HFFc6 (cell line): ENCODE results near the gene JMJD7. TPM values are rescaled to one million over a fixed set of nuclear protein-coding genes. Genes with fewer than 3 reads are reported as not detected.

ENCODE experiments used
- DNase-seq: peaks from one replicate; pipeline ENCODE4 v3.0.0-alpha.2; 2018
- H3K27ac Mint-ChIP-seq: 2 replicates; pipeline ENCODE4 v1.8.0; 2020; ENCODE audit warnings: mild to moderate bottlenecking, mixed read lengths
- H3K27me3 Mint-ChIP-seq: 2 replicates; pipeline ENCODE4 v1.8.0; 2021; ENCODE audit warnings: mild to moderate bottlenecking, moderate library complexity, mixed read lengths; ENCODE audit not compliant: insufficient read depth
- H3K36me3 Mint-ChIP-seq: 2 replicates; pipeline ENCODE4 v1.8.0; 2021; ENCODE audit warnings: low read depth, mixed read lengths
- H3K4me1 Mint-ChIP-seq: 2 replicates; pipeline ENCODE4 v1.8.0; 2020; ENCODE audit warnings: low read depth, mixed read lengths
- H3K4me3 Mint-ChIP-seq: 2 replicates; pipeline ENCODE4 v1.8.0; 2020; ENCODE audit warnings: mild to moderate bottlenecking, moderate library complexity, mixed read lengths
- H3K9me3 Mint-ChIP-seq: 2 replicates; pipeline ENCODE4 v1.8.0; 2020; ENCODE audit warnings: mild to moderate bottlenecking, mixed read lengths
- CTCF ChIP-seq: fragments of 200-600 bp; sonication (generic); IDR thresholded peaks from 2 replicates; pipeline ENCODE4 v1.5.0; 2021; ENCODE audit warnings: antibody characterized with exemption, mild to moderate bottlenecking
- total RNA-seq, 6 experiments: library from RNA; stranded (reverse); fragmentation: NEBNext Ultra II Directional; extraction: Animal tissue kit (Norgen Biotek cat#: 25700); gene quantifications; 2 replicates in 1 of 6; 3 replicates in 5 of 6; pipeline ENCODE4 v1.2.3, GENCODE V29; 2021

The JMJD7 gene
- total RNA-seq, 6 experiments from 2014 or later: 4.9 to 11.0 (median 8.2) TPM

GRCh38 chr15:41822957-41823356, 4.9 kb upstream of the JMJD7 start:
- H3K36me3 Mint-ChIP-seq: peaks cover 14% of the 10 kb centered on the region; the same call in 1 of the 2 replicates
- H3K9me3 Mint-ChIP-seq: no peaks in the 10 kb centered on the region
- no peak for DNase-seq
- H3K4me3 Mint-ChIP-seq: no peak overlapping the region
- peak; percentile 36 for TF ChIP-seq CTCF
- peaks cover 13% of the 10 kb centered on the region for H3K4me1 Mint-ChIP-seq
- H3K27me3 Mint-ChIP-seq: peaks cover 4% of the 10 kb centered on the region; the same call in 1 of the 2 replicates
- H3K27ac Mint-ChIP-seq: no peak overlapping the region

GRCh38 chr15:41823502-41823901, 4.4 kb upstream of the JMJD7 start:
- Mint-ChIP-seq H3K36me3 (peaks cover 14% of the 10 kb centered on the region; the same call in 1 of the 2 replicates), H3K27ac (no peak overlapping the region), H3K27me3 (peaks cover 4% of the 10 kb centered on the region), H3K4me3 (no peak overlapping the region), H3K9me3 (no peaks in the 10 kb centered on the region), H3K4me1 (peaks cover 15% of the 10 kb centered on the region)
- DNase-seq: no peak
- TF ChIP-seq CTCF: no peak

GRCh38 chr15:41824062-41824745, 3.7 kb upstream of the JMJD7 start:
- Mint-ChIP-seq H3K9me3 (no peaks in the 10 kb centered on the region), H3K36me3 (peaks cover 12% of the 10 kb centered on the region; the same call in 1 of the 2 replicates), H3K4me1 (peaks cover 21% of the 10 kb centered on the region), H3K4me3 (no peak overlapping the region), H3K27me3 (peaks cover 4% of the 10 kb centered on the region), H3K27ac (no peak overlapping the region)
- no peak for DNase-seq
- no peak for TF ChIP-seq CTCF

GRCh38 chr15:41825145-41825544, 2.7 kb upstream of the JMJD7 start:
- Mint-ChIP-seq H3K36me3 (peaks cover 5% of the 10 kb centered on the region; the same call in 1 of the 2 replicates), H3K27me3 (peaks cover 4% of the 10 kb centered on the region), H3K27ac (no peak overlapping the region), H3K4me1 (peaks cover 15% of the 10 kb centered on the region), H3K4me3 (no peak overlapping the region), H3K9me3 (no peaks in the 10 kb centered on the region)
- DNase-seq: no peak
- no peak for TF ChIP-seq CTCF

- 0 out of 2 replicates have a peak, but pooled peaks have one; percentile 9 for TF ChIP-seq CTCF
- Mint-ChIP-seq H3K27ac (no peak overlapping the region), H3K27me3 (peaks cover 6% of the 10 kb centered on the region), H3K9me3 (no peaks in the 10 kb centered on the region), H3K4me3 (no peak overlapping the region), H3K36me3 (peaks cover 5% of the 10 kb centered on the region; the same call in 1 of the 2 replicates), H3K4me1 (peaks cover 15% of the 10 kb centered on the region)
- no peak for DNase-seq
These were observed 2.0 kb upstream of the JMJD7 start for GRCh38 chr15:41825572-41826535.
